Measurements from ENCODE around the gene SNX9.

GRCh38 chr6:157982563-157983405, 159.7 kb downstream of the SNX9 start:
- TF ChIP-seq HOXA7 (CRISPR knock-in tag; IDR thresholded peaks at IDR 0.05; ENCODE audit: borderline replicate concordance) (no peak), ZBTB8A (tag by site-specific recombination; IDR thresholded peaks at IDR 0.05) (no peak), TCF7L2 (IDR thresholded peaks at IDR 0.05; ENCODE audit: borderline replicate concordance, low read depth, low read length) (no peak), ZBTB1 (tag by site-specific recombination; IDR thresholded peaks at IDR 0.05) (no peak), KLF16 (tag by site-specific recombination; IDR thresholded peaks at IDR 0.05) (no peak), ZNF76 (tag by site-specific recombination; IDR thresholded peaks at IDR 0.05; ENCODE audit: borderline replicate concordance, low read depth) (no peak), SP2 (tag by site-specific recombination; IDR thresholded peaks at IDR 0.05) (no peak), ZNF221 (tag by site-specific recombination; IDR thresholded peaks at IDR 0.05; ENCODE audit: borderline replicate concordance) (no peak), MYNN (tag by site-specific recombination; IDR thresholded peaks at IDR 0.05; ENCODE audit: borderline replicate concordance) (no peak), ZNF121 (tag by site-specific recombination; IDR thresholded peaks at IDR 0.05) (no peak), ZBTB7A (tag by site-specific recombination; IDR thresholded peaks at IDR 0.05; ENCODE audit: low read depth) (no peak)
- TF ChIP-seq, protein P1, sequence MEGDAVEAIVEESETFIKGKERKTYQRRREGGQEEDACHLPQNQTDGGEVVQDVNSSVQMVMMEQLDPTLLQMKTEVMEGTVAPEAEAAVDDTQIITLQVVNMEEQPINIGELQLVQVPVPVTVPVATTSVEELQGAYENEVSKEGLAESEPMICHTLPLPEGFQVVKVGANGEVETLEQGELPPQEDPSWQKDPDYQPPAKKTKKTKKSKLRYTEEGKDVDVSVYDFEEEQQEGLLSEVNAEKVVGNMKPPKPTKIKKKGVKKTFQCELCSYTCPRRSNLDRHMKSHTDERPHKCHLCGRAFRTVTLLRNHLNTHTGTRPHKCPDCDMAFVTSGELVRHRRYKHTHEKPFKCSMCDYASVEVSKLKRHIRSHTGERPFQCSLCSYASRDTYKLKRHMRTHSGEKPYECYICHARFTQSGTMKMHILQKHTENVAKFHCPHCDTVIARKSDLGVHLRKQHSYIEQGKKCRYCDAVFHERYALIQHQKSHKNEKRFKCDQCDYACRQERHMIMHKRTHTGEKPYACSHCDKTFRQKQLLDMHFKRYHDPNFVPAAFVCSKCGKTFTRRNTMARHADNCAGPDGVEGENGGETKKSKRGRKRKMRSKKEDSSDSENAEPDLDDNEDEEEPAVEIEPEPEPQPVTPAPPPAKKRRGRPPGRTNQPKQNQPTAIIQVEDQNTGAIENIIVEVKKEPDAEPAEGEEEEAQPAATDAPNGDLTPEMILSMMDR (tag by site-specific recombination; IDR thresholded peaks at IDR 0.05), result no peak
- TF ChIP-seq, protein P2, sequence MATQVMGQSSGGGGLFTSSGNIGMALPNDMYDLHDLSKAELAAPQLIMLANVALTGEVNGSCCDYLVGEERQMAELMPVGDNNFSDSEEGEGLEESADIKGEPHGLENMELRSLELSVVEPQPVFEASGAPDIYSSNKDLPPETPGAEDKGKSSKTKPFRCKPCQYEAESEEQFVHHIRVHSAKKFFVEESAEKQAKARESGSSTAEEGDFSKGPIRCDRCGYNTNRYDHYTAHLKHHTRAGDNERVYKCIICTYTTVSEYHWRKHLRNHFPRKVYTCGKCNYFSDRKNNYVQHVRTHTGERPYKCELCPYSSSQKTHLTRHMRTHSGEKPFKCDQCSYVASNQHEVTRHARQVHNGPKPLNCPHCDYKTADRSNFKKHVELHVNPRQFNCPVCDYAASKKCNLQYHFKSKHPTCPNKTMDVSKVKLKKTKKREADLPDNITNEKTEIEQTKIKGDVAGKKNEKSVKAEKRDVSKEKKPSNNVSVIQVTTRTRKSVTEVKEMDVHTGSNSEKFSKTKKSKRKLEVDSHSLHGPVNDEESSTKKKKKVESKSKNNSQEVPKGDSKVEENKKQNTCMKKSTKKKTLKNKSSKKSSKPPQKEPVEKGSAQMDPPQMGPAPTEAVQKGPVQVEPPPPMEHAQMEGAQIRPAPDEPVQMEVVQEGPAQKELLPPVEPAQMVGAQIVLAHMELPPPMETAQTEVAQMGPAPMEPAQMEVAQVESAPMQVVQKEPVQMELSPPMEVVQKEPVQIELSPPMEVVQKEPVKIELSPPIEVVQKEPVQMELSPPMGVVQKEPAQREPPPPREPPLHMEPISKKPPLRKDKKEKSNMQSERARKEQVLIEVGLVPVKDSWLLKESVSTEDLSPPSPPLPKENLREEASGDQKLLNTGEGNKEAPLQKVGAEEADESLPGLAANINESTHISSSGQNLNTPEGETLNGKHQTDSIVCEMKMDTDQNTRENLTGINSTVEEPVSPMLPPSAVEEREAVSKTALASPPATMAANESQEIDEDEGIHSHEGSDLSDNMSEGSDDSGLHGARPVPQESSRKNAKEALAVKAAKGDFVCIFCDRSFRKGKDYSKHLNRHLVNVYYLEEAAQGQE (tag by site-specific recombination; IDR thresholded peaks at IDR 0.05), result no peak
- TF ChIP-seq, protein P3, sequence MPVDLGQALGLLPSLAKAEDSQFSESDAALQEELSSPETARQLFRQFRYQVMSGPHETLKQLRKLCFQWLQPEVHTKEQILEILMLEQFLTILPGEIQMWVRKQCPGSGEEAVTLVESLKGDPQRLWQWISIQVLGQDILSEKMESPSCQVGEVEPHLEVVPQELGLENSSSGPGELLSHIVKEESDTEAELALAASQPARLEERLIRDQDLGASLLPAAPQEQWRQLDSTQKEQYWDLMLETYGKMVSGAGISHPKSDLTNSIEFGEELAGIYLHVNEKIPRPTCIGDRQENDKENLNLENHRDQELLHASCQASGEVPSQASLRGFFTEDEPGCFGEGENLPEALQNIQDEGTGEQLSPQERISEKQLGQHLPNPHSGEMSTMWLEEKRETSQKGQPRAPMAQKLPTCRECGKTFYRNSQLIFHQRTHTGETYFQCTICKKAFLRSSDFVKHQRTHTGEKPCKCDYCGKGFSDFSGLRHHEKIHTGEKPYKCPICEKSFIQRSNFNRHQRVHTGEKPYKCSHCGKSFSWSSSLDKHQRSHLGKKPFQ (tag by site-specific recombination; IDR thresholded peaks at IDR 0.05), result no peak

Data from HEK293 (cell line).